ENCODE data around the gene SSBP3.
"Not testable (repeated sequence)": the region's sequence is repeated elsewhere in the genome, so short reads cannot be mapped to it uniquely, and the experiment has no call there.

SSBP3 gene

GRCh38 chr1:54253480-54253879 is 152.7 kb downstream of the SSBP3 start:
- FAIRE-seq = no peak
- no peak for DNase-seq (ENCODE audit: insufficient read length, low spot score)

DNA sequence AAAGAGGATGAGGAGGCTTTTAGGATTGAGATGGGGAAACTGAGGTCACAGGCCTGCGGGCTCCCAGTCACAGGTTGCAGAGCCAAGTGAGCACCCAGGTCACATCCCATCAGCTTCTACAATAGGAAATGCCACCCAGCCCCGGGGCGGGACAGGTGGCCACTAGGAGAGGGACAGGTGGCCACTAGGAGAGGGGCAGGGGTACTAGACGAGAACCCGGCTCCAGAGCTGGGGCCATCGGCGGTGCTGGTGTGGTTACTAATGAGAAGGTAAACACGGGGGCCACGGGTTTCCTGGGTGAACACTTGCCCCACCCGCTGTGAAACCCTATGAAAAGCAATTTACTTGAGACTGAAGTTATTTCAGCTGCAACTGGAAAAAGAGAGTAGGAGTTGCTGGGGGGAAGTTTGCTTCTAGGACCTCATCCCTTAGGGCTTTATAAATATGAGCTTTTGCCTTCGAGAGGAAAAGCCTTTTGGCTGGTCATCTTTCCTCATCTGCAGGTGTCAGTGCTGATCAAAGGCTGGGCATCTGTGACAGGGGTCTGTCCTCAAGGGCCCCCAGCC is 153.7 kb downstream of the SSBP3 start:
- FAIRE-seq = no peak
- no peak for DNase-seq (ENCODE audit: insufficient read length, low spot score)

GRCh38 chr1:54250670-54251069 is 155.5 kb downstream of the SSBP3 start:
- DNase-seq (ENCODE audit: insufficient read length, low spot score) (no peak), FAIRE-seq (no peak)

DNA sequence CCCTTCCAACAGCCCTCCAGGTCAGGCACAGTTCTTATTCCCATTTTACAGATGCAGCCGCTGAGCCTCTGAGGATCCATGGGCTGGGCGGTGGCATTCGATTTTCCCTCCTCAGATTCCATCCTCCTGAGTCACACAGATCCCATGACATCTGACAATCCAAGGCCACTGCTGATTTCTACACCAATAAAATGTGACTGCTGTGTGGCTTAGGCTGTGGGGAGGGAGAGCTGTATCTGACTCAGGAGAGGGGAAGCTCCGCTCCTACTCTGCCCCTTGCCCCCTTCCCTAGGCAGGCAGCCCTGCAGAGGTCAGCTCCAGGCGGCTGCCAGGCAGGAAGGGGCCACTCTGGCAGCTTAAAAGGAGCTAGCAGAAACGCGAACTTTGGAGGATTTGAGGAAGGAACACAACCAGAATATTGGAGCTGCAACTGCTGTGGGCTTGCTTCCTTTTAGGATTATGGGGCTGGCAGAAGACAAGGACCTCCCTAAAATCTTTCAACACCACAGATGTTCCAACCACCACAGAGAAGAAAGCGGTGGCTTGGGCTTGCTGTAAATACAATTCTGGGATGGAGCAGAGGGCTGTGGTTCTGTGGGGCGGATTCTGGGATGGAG is 156.3 kb downstream of the SSBP3 start:
- FAIRE-seq (no peak), DNase-seq (ENCODE audit: insufficient read length, low spot score) (no peak)

DNA sequence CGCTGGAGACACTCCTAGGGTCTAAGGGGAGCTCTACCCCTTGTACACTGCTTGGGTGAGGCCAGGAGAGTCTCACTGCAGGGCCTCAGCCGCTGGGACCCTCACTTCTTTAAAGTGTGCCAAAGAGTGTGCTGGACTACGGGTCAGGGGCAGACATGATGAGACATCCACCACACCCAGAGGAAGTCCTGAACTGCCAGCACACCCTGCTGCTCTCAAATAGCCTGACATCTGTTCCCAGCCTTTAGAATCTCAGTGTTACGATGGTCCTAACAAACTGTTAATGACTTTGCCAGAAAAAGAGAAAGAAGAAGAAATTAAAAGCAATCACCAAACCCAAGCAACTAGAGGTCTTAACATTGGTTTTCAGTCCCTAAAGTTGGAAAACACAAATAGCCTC is 157.2 kb downstream of the SSBP3 start:
- FAIRE-seq (no peak), DNase-seq (ENCODE audit: insufficient read length, low spot score) (no peak)

GRCh38 chr1:54247863-54248515 is 158.2 kb downstream of the SSBP3 start:
- FAIRE-seq (no peak), DNase-seq (ENCODE audit: insufficient read length, low spot score) (no peak)

DNA sequence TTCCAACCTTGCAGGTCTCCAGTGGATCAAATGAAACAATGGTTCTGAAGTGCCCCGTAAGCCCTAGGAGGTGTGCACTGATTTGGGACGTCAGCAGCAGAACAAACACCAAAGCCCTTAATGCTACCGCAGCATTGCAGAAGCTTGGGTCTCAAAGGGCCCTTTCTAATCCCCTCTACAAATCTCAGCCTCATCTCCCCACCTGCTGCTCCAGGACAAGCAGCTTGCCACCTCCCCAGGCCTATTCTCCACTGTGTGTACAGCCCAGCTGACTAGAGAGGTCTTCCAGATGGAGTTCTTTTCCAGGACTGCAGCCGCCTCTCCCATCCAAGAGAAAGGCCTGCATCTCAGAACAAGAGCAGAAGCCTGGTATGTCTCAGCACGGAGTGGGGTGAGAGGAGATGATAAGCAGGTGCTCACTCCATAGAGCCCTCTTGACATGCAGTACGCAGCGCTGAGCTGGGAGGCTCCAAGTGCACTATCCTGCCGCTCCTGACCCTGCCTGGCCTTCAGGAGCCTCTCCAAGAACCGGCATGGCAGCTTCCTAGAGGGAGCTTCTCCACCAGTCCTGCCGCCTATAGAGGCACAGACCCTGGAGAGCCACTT is 160.0 kb downstream of the SSBP3 start:
- FAIRE-seq = no peak
- no peak for DNase-seq (ENCODE audit: insufficient read length, low spot score)

- DNase-seq (ENCODE audit: insufficient read length, low spot score) (no peak), FAIRE-seq (no peak)
Observed at GRCh38 chr1:54245501-54245900, 160.7 kb downstream of the SSBP3 start.

GRCh38 chr1:54244655-54245054 is 161.5 kb downstream of the SSBP3 start:
- no peak for FAIRE-seq

DNA sequence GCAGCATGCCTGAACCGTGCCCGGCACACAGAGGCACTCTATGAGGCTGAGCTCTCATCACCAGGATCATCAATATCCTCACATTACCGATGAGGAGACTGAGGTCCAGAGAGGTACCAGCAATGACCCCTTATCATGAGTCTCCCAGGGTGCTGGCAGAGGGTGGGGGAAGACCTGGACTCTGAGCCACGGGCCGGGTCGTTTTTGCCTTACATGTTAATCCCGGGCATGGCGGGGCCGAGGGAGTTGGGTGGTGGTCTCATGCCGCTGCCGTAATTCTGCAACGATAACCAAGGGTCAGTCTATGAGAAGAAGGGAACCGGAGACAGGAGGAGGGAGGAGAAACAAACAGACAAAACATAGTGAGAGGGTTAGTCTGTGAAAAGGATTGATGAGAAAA is 163.2 kb downstream of the SSBP3 start:
- no peak for DNase-seq (ENCODE audit: insufficient read length, low spot score)
- FAIRE-seq = no peak

More at GRCh38 chr1:54244655-54245054, 161.5 kb downstream of the SSBP3 start:
- DNase-seq (ENCODE audit: insufficient read length, low spot score) = no peak

- no peak for FAIRE-seq
Observed at GRCh38 chr1:54241364-54241763, 164.8 kb downstream of the SSBP3 start.

DNA sequence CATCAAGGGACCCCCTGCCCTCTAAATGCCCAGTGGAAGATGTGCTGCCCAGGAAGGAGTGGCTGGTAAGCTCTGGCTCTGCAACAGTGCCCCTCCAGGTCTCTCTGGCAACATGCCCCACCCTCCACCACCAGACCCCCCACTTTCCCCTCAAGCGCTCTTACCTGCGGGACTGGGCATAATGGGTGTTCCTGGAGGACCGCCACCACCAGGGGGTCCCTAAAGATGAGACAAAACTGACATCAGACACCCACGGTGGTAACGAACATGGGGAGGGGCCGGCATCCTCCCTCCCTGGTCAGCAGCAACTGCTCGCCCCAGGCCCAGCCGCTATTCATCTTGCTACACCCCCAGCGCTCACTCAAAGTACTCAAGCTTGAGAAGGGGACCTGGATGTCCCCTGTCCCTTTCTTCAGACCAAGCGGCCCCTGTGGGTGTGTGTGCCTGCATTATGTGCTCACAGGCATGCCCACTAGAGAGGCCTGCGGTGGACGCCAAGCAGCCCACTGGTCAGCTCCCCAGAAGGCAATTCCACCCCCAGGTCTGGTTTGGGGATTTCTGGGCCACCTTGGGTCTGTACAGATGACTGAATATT is 165.4 kb downstream of the SSBP3 start:
- DNase-seq (ENCODE audit: insufficient read length, low spot score) = no peak
- no peak for FAIRE-seq

More at GRCh38 chr1:54241364-54241763, 164.8 kb downstream of the SSBP3 start:
- no peak for DNase-seq (ENCODE audit: insufficient read length, low spot score)

DNA sequence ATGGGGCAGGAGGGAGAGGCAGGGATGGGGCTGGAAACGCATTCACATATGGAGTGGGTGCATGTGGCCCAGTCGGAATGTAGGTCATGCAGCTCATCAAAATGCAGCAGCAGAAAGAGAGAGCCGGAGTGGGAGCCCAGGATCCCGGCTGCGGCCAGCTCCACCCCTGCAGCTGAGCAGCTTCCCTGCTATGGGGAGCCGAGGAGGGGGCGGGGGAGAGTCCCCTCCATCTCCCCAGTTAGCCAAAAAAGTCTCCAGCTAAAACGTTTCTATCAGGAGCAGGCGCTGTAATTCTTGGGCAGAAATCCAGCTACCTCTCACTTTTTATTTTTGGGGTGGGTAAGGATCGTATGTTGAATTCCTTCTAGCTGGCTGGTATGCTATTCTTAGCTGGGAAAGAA is 166.6 kb downstream of the SSBP3 start:
- FAIRE-seq (no peak), DNase-seq (ENCODE audit: insufficient read length, low spot score) (no peak)

GRCh38 chr1:54239035-54239383 is 167.2 kb downstream of the SSBP3 start:
- no peak for FAIRE-seq

DNA sequence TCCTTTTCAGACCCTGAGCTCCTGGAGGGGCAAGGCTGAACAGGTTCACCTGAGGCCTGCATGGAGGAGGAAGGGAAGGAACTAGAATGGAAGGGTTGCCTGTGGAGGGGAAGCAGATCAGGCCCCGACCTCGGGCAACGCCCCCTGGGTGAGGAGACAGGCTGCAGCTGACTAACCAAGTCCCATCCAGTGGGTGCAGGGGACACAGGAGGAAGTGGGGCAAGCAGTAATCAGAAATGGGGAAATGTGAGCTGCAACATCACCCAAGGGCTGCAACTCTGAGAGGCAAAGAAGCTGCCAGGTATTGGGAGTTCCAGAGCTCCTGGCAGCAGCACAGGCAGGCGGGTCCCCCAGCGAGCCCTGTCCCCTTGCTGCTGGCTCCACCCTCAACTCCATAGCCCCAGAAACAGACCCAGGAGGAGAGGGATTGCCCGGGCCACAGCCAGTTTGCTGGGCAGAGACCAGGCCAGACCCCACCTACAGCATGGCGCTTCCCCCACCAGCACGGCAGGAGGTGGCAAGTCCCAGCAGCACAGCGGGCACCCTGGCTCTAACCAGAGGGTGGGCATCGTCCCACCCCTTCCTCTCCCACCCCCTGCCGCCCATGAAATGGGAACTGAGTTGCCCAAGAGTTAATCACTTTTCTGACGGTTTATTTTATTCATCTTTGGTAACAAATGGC is 167.7 kb downstream of the SSBP3 start:
- FAIRE-seq (no peak), DNase-seq (ENCODE audit: insufficient read length, low spot score) (no peak)

More at GRCh38 chr1:54239035-54239383, 167.2 kb downstream of the SSBP3 start:
- DNase-seq (ENCODE audit: insufficient read length, low spot score) = no peak

GRCh38 chr1:54237586-54237985 is 168.6 kb downstream of the SSBP3 start:
- no peak for DNase-seq (ENCODE audit: insufficient read length, low spot score)
- no peak for FAIRE-seq

DNA sequence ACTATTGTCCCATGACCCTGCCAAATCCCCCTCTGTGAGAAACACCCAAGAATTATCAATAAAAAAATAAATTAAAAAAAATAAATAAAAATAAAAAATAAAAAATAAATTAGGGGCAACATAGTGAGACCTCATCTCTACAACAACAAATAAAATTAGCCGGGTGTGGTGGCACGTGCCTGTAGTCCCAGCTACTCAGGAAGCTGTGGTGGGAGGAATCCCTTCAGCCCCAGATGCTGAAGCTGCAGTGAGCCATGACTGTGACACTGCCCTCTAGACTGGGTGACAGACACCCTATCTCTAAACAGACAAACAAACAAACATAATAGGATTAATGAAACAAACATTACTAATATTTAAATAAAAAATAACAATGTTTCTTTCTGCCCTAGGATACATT is 171.9 kb downstream of the SSBP3 start:
- FAIRE-seq (no peak), DNase-seq (ENCODE audit: insufficient read length, low spot score) (no peak)

- not testable (repeated sequence) for DNase-seq (ENCODE audit: insufficient read length, low spot score); FAIRE-seq
Observed at GRCh38 chr1:54233196-54233595, 173.0 kb downstream of the SSBP3 start.

- no peak for DNase-seq (ENCODE audit: insufficient read length, low spot score)
- FAIRE-seq = no peak
Observed at GRCh38 chr1:54230507-54231339, 175.5 kb downstream of the SSBP3 start.

GRCh38 chr1:54229281-54229891 is 176.8 kb downstream of the SSBP3 start:
- no peak for DNase-seq (ENCODE audit: insufficient read length, low spot score)
- FAIRE-seq = no peak
